ENCODE data around the gene KCNH1. TPM values are rescaled to one million over a fixed set of nuclear protein-coding genes. Genes with fewer than 3 reads are reported as not detected.

KCNH1 gene
- total RNA-seq, 1 experiment from 2014 or later: 1.6 TPM

DNA sequence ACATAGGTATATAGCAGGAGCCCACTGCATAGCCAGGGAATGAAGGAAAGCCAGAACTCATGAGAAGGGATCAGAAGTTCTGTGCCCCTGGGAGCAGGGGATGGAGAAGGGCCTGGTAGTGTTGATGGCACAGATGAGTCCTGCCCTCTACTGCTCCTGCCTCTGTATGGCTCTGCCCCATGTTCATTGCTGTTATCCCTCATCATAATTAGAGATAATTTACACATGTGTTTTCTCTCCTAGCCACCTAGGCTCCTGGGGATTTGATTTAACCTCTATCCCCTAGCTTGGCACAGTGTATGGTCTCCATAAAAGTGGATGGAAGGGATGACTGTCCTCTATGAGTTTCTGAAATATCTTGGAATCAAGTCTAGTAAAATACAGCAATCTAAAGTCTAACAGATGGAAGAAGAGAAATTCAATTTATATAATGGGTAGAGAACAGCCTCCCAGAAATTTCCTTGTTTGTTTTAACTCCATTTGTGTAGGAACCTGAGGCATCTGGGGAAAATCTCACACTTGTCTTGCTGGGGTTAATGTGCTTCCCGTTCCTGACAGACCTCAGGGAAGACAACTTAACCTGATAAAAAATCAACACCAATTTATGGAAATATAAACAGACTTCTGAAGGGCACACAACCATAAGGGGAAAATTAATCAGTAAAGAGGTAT lies 411.4 kb downstream of the KCNH1 start:
- no peak for DNase-seq (ENCODE audit: low read depth)

DNA sequence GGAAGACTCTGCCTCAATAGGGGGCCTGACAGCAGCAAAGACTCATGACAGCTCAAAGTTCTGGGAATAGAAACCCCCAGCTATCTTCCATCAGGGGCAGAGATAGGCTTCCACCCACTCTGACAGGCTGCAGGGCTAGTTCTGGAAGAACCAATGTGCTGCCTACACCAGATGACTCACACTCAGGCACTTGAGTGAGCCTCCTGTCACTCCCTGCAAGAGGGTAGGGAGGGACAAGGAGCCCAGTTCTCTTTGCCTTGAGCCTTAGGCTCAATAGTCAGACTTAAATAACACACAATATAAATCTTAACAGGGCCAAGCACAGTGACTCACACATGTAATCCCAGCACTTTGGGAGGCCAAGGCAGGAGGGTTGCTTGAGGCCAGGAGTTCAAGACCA lies 418.9 kb downstream of the KCNH1 start:
- peak; percentile 73 for DNase-seq (ENCODE audit: low read depth)

DNA sequence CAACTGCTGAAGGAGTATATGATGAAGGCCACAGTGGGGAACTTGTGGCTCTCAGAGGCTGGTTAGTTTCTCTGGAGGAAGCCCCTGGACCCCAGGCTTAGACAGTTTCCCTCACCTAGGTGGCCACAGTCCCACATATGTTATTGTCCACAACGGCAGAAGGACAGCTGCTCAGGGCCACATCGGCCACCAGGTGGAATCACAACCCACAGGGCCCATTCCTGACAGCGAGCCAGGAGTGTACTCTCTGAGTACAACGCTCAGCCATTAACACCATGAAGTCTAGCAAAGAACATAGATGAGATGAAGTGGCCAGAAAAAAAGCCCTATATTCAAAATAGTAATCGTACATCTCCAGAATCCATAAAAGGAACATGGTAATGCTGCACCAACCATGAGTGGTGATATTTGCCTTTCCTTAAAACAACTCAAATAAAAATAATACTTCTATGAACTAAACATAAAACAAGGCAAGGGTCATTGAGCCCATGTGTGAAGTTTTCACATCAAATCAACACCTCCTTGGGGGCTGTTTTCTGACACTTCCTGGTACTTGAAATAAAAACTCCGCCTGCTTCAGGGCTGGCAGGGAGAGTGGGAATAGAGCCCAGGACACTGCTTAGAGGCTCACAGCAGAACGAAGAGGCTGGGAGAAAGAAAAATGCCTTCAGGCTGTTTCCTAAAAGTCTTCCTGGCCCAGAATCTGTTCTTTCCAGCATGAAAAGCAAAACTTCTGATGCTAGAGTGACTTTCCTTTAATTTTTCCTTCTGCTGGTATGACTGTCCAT lies 421.9 kb downstream of the KCNH1 start:
- DNase-seq (ENCODE audit: low read depth): no peak

DNA sequence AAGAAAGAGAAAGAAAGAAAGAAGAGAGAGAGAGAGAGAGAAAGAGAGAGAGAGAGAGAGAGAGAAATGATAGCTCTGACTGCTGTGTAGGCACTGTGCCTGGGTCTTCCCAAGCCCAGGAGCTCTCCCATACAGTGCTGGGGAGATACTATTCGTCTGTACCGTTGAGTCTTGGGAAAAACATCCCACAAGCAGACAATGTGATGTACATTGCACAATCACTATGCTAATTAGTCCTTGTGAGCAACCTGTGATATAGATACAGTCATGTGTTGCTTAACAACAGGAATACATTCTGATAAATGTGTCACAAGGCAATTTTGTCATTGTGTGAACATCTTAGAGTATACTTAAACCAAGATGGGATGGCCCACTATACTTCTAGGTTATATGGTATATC lies 424.2 kb downstream of the KCNH1 start:
- DNase-seq (ENCODE audit: low read depth): peak; percentile 17

DNA sequence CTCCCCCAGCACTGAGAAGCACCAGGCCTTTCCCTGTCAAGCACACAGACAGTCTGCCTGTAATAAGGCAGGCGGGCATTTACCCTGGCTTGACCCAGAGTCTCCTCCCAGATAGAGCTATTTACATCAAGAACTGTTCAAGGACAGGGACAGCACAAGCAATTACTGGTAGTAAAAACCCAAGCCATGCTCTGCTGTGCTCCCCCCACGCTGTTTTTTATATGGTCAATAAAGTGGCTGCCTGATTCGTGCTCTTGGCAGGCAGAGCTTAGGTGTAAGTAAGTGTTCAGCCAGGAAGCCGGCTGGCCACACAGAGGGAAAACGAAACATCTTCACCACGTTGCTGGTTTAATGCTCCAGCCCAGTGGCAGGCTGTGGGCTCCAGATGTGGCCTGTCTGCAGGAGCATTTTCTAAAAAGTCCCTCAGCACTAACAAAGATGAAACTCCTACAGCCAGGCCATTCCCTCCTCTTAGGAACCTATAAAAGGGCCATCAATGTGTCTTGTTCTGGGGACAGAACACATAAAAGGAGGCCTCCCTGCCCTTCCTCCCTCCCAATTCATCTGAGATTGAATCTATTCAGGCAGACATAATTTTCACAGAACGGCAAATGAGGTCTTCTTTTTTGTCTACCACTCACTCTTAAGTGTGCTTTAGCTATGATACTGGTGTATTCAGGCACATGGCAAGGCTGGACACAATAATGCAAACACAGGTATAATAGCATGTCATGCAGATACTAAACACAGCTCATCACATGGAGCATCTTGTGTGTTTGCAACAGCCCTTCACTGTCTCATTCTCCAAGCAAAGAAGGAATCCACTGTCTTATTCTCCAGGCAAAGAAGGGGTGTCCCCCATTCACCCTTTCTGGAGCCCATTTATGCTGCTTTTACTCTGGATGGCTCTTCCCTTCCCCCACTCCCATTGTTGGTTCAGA lies 426.4 kb downstream of the KCNH1 start:
- no peak for DNase-seq (ENCODE audit: low read depth)

DNA sequence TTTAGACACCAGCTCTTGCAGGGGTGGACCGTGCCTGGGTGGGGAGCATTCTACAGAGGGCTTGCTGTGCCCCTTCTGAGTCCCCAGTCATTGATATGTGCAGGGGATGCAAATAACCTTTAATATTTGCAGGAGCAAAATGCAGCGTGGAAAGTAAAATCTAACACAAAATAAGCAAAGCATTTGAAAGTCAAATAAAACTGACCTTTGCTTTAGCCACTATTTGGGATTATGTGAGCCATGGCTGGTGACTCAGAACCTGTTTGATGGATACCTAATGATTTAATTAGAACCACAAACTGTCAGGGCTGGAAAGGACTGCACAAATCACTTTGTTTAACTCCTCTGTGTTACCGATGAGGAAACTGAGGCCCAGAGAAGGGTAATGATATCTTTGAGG lies 427.7 kb downstream of the KCNH1 start:
- DNase-seq (ENCODE audit: low read depth): no peak

DNA sequence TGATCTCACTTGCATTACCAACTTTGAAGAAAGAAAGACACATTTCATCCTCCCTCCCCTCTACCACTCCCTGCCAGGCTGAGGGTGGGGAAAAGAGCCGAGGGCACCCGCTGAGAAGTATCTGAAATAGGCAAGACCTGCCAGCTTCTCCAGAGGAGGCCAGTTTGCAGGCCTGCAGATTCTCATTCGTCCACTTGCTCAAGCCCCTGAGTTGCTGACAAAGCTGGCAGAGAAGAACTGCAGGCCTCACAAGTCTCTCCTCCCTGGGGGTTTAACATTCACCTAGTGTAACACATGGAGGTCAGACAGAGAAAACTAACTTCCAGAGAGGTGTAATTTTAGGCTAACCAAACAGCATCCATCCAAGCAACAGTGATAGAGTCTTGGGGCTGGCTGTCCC lies 428.9 kb downstream of the KCNH1 start:
- no peak for DNase-seq (ENCODE audit: low read depth)

DNA sequence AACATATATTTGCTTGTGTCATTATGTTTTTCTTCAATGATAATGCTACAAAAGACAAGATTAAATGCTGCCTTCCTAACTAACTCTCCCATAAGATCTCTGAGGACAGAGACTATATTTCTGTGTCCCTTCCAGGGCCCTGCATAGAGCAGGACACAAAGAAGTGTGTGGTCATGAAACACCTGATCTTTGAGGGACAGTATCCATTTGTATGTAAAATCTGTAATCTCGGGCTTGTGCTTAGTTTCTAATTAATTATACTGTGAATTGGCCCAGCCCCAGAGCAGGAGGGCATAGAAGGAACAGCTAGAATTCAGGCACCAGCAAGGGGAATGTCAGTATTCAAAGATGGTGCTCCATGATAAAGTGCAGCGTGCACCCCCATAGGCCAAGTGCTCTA lies 430.4 kb downstream of the KCNH1 start:
- no peak for DNase-seq (ENCODE audit: low read depth)

DNA sequence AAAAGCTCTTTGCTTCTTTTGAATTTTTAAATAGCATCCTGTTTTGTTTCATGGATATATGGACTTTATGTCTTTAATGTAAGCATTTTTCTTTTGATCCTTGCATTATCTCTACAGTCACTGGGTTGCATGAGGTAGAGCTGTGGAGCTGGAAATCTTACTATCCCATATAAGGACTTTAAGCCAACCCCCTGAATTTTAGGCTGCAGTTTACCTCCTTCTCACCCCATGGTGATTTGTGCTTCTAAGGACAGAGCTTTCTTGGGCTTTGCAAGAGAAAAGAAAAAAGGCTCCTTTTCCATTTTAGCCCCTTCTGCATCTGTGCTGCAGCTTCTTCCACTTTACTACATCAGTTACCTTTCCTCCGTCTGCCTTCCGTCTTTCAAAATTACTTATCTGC lies 431.4 kb downstream of the KCNH1 start:
- no peak for DNase-seq (ENCODE audit: low read depth)

DNA sequence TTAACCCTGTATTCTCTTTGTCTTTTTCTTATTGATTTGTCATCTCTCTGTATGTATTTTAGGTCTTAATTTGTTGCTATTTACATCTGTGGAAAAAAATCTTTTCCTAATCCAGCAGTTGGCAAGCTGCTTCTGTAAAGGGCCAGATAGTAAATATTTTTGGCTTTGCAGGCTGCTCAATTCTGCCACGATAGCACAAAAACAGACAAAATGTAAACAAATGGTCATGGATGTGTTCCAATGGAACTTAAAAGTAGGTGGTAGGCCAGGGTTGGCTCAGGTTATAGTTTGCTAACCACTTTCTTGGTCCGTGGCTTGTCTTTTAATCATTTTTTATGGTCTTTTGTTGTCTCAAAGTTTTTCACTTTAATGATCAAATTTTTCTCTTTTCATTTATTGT lies 433.4 kb downstream of the KCNH1 start:
- DNase-seq (ENCODE audit: low read depth): no peak

DNA sequence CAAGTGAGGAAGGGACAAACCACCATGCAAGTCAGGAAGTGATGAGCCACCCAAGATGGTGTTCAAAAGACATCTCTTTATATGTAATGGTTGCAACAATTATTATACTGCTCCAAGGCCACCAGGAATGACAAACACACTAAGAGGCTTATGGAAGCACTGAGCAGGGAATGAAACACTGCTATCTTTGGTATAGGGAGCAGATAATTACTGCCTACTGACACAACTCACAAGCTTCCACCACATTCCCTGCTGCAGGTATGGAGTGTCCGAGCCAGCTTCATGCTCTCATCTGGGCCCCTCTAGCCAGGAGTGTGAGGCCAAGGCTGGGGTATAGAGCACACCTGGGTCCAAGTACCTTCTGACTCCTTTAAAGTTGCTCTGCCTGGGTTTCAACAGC lies 433.9 kb downstream of the KCNH1 start:
- DNase-seq (ENCODE audit: low read depth): no peak

DNA sequence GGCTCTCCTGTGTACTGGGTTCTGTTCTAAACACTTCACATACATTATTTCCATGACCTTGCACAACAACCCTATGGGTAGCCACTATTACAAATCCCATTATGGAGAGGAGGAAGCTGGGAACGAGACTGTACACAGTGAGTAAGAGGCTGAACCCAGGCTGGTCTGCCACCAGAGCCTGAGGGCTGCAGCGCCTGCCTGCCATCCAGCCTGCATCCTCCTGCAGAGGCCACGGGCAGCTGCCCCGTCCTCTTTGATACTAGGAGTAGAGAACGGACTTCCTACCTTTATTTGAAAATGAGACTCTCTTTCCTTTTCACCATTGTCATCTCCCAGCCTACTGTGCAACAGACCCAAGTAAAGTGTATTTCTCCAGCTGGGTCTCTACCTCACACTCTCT lies 435.3 kb downstream of the KCNH1 start:
- DNase-seq (ENCODE audit: low read depth): peak; percentile 22

DNA sequence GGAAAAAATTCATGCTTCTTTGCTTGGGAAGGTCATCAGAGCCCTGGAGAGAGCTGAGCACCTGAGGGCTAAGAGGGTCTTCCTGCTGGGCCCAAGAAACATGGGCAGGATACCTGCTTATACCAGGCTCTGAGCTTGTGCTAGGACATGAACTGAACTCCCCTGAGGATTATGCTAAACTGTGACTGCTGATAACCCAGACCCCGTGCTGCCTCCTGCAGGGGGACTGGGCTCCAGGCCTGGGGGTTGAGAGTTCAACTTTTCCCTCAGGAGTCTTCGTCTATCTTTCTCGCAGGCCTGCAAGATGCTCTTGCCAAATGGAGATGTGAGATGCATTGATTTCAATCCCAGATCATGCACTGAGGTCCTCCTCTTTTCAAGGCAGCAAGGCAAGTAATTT lies 436.8 kb downstream of the KCNH1 start:
- DNase-seq (ENCODE audit: low read depth): no peak

DNA sequence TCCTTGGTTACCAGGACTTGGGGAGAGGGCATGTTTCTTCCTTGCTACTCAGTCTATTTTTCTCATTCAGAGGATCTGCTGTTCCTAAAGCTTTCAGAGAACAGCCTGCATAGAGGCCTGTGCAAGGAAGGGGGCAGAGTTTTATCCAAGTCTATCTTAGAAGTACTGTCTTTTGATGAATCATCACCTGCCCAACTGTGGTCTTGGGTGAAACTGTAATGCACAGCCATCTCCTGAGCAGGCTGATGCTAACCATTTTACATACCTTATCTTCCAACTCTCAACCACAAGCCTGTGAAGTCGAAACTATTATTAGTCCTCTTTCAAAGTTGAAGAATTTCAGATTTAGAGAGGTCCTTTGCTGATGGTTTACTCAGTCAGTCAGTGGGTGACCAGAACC lies 437.2 kb downstream of the KCNH1 start:
- peak; percentile 58 for DNase-seq (ENCODE audit: low read depth)

DNA sequence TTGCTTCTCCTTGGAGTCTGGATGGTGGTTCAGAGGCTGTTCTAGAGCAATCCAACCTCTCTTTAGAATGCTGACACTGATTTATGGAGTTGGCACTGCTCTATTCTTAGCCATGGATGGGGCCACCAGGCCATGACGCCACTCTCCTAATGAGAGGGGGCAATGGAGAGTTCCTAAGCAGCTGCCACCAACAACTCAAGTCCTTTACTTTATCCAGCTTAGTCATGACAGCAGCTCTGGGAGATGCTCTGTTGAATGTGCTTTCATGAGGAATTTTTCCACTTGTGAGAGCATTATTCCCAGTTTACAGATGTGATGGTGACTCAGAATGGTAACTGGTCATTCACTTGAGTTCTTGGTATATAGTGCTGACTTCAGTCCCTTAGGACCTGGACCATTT lies 438.9 kb downstream of the KCNH1 start:
- peak; percentile 69 for DNase-seq (ENCODE audit: low read depth)

DNA sequence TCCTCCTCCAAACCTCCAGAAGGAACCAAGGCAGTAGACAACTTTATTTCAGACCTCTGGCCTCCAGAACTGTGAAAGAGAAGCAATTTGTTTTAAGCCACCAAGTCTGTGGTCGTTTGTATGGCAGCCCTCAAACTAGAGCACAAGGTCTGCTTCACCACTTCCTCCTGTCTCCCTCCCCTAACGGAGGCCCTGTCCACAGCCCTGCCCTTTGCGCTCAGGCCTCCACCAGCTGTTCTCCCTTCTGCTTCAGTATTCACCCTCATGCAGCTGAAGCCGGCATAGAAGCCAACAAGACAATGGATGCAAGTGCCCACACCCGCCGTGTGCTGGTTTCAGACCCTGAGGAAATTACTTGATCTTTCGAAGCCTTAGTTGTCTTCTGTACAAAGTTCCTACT lies 441.2 kb downstream of the KCNH1 start:
- no peak for DNase-seq (ENCODE audit: low read depth)

DNA sequence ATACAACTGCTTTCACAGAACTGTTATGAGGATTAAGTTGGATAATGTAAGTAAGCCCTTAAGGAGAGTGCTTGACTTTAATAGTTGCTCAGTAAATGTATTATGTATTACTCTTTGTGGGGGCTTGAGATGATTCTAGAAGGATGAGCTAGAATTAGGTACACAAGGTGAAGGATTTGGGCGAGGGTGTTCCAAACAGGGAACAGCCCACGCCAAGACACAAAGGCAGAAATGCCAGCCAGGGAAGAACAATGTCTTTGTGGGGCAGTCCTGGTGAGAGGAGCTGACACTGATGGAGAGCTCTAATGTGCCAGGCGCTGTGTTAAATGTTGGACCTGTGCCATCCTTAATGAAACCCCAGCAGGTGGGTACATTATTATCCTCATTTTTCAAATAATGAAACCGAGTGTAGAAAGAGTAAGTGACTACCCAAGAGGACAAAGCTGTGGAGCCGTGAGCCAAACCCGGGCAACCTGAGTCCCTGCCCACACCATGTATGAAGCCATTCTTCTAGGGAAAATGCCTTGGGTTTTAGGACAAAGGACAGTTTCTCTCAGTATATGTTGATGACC lies 442.8 kb downstream of the KCNH1 start:
- no peak for DNase-seq (ENCODE audit: low read depth)

DNA sequence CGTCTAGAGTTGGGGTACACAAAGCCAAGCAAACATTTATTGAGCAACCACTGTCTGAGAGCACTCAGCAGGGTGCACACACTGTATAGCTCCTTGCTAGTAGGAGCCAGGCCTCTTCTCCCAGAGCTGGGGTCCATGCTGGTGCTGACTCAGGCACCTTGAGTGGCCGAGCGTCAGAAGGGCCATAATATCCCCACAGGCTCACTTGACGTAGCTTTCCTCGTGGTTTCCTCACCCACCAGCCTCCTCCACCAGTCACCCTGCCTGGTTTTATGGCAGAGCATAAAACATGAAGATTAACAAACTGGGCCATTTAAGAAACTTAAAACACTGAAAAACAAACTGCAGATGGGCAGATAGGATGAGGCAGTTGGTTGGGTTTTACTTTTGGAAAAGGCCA lies 443.7 kb downstream of the KCNH1 start:
- peak; percentile 26 for DNase-seq (ENCODE audit: low read depth)

DNA sequence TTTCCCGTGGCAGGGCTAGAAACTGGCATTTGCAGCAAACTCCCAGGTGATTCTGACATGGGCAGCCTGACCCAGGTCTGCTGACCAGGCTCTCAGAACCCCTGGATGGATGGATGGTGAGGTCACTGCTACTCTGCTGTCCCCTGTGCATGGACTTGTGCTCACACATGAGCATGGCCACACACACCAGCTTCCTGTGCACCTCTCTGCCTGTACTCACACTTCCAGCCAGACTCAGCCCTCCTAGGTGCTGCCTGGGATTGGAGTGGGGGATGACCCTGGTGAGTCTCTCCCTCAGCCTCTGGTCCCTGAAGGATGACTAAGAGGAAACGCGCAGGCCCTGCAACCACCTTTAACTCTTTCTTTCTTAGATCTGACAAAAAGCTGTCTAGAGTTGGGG lies 444.1 kb downstream of the KCNH1 start:
- DNase-seq (ENCODE audit: low read depth): peak; percentile 33

DNA sequence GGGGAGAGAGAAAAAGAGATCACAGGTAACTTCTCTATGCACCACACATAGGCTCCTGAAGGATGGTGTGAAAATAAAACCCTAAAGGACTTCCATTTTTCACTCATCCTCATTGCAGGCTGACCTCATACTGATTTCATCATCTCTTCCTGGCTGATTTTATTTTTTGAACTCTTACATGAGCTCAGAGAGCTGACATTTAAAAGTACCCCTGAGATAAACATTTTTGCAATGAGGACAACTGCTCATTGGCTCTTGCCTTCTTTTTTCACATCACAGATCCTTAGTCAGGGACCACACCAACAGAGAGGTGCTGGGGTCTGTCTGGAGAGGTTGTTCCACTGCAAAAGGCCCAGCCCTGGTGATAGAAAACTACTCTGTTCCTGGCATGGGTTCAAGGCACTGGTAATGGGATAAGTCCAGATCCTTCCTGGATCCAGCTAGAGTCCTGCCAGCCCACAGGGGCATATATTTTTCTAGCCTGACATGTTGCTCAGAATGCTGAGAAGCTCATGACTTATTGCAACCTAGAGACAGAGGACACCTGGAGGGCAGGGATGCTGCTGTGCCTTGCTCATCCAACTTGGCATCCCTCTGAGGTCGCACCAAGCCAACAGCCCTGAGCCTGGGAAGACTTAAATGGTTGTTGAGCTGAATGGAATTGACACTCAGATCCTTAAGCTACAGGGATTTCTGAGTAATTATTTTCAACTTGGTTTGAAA lies 445.3 kb downstream of the KCNH1 start:
- DNase-seq (ENCODE audit: low read depth): no peak

DNA sequence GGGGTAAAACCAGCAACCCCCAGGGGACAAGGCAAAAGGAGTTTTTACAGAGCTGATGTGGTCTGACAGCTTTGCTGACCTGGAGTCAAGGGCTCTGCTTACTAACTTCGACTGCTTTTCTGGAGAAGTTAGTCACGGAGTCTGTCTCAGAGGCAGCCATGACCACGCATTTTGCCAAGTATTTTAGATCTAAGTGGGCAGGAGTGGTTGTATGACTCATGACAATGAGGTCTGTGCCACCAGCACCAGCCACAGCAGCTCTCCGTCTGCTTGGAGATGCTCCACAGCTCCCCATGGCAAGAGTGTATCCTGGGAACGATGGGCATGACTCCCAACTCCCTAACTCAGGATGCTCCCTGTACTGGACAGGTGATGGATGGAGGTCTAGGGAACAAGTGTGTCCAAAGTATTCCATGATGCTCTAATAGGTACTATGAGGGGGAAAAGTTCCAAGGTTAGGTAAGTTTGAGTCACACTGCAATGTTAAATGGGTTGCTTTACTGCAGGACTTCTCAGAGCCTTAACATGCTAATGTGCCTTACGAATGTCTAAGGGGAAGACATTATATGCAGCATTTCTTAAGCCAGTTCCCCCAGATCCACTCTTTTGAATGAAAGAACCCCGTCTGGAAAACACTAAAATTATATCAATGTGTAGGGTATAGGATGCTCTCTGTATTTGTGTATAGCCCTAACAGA lies 446.2 kb downstream of the KCNH1 start:
- DNase-seq (ENCODE audit: low read depth): peak; percentile 86
